Middle frontal gyrus (tissue), 1 donor: ENCODE measurements around the gene TMEM220.

Source experiments
- DNase-seq: peaks from one replicate; pipeline ENCODE4 v3.0.0-alpha.2; 2015; ENCODE audit warnings: low spot score; ENCODE audit errors: extremely low spot score

The TMEM220 gene

DNA sequence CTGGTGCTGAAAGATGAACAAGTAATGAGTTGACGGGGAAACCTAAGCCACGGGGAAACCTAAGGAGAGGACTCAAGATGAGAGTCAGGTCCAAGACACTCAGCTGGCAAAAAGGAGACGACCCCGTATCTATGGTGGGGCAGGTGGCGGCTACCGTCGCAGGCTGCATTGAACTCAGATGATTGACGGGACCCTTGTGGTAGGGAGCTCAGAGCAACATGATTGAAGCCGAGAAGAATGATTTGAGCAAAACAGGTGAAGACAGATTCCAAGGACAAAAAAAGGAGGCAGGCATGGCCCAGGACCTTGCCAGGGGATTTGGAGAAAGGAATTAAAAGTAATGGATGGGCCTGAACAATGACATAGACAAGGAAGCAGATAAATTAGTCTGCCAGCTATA lies 65.3 kb downstream of the TMEM220 start:
- DNase-seq = no peak
